Jurkat, Clone E6-1 (cell line): ENCODE data around the gene CAPN14.

Source experiments
- DNase-seq: peaks from one replicate; pipeline ENCODE4 v3.0.0-alpha.2; 2011; ENCODE audit warnings: low read depth, low spot score
- H3K4me3 ChIP-seq: 2 replicates; pipeline ENCODE4 v1.5.1; 2011; ENCODE audit warnings: mild to moderate bottlenecking, low read length, control low read depth, moderate library complexity

The CAPN14 gene

GRCh38 chr2:31244101-31244500, 26.8 kb upstream of the CAPN14 start:
- no peak for DNase-seq
- H3K4me3 ChIP-seq = no peak overlapping the region

- no peak for DNase-seq
- no peak overlapping the region for H3K4me3 ChIP-seq
These were observed 25.7 kb upstream of the CAPN14 start for GRCh38 chr2:31243053-31243452.

- no peak for DNase-seq
- H3K4me3 ChIP-seq = no peak overlapping the region
These were observed 24.4 kb upstream of the CAPN14 start for GRCh38 chr2:31241625-31242270.

GRCh38 chr2:31240381-31241365, 23.4 kb upstream of the CAPN14 start:
- no peak for DNase-seq
- H3K4me3 ChIP-seq = no peak overlapping the region

- H3K4me3 ChIP-seq = no peak overlapping the region
- no peak for DNase-seq
These were observed 22.4 kb upstream of the CAPN14 start for GRCh38 chr2:31239593-31240177.

GRCh38 chr2:31238906-31239592, 21.7 kb upstream of the CAPN14 start:
- no peak overlapping the region for H3K4me3 ChIP-seq
- no peak for DNase-seq

- H3K4me3 ChIP-seq = no peak overlapping the region
- no peak for DNase-seq
These were observed 21.0 kb upstream of the CAPN14 start for GRCh38 chr2:31238126-31238905.

GRCh38 chr2:31237348-31238017, 20.2 kb upstream of the CAPN14 start:
- no peak for DNase-seq
- no peak overlapping the region for H3K4me3 ChIP-seq

GRCh38 chr2:31236433-31237205, 19.3 kb upstream of the CAPN14 start:
- DNase-seq = no peak
- H3K4me3 ChIP-seq = no peak overlapping the region

- H3K4me3 ChIP-seq = no peak overlapping the region
- DNase-seq = no peak
These were observed 18.2 kb upstream of the CAPN14 start for GRCh38 chr2:31235504-31235902.

- DNase-seq = no peak
- no peak overlapping the region for H3K4me3 ChIP-seq
These were observed 17.6 kb upstream of the CAPN14 start for GRCh38 chr2:31234683-31235503.

- peak; percentile 39 for DNase-seq
These were observed 16.7 kb upstream of the CAPN14 start, which contains the start of gene EHD3 for GRCh38 chr2:31233741-31234682. TSS of gene EHD3 (plus strand) at chr2:31234152. CDS start at chr2:31234622, 470 bp downstream.

GRCh38 chr2:31233231-31233630, 15.9 kb upstream of the CAPN14 start:
- DNase-seq = no peak
- H3K4me3 ChIP-seq = peak overlapping the region; percentile 59

More at GRCh38 chr2:31233741-31234682, 16.7 kb upstream of the CAPN14 start, which contains the start of gene EHD3:
- H3K4me3 ChIP-seq = peak within 1 kb of the TSS; percentile 59

GRCh38 chr2:31232586-31232985, 15.3 kb upstream of the CAPN14 start:
- no peak for DNase-seq

GRCh38 chr2:31231571-31232302, 14.4 kb upstream of the CAPN14 start:
- no peak for DNase-seq
- H3K4me3 ChIP-seq = no peak overlapping the region

More at GRCh38 chr2:31232586-31232985, 15.3 kb upstream of the CAPN14 start:
- no peak overlapping the region for H3K4me3 ChIP-seq
